CD14-positive monocyte (primary cell): ENCODE results near the gene LRRTM3. TPM values are rescaled to one million over a fixed set of nuclear protein-coding genes. Genes with fewer than 3 reads are reported as not detected.

ENCODE experiments used
- DNase-seq, 3 donors: peaks; one replicate each; pipeline ENCODE4 v3.0.0-alpha.2; 2011 to 2022
- H2AFZ ChIP-seq: 2 replicates; pipeline ENCODE4 v1.6.0; 2012; ENCODE audit warnings: mild to moderate bottlenecking, low read depth, low read length, inconsistent platforms; ENCODE audit not compliant: insufficient read depth, poor library complexity, severe bottlenecking
- H3K27ac ChIP-seq, 2 donors: 1 replicate in 1 of 2; 2 replicates in 1 of 2; pipeline ENCODE4 v1.5.1; 2012 to 2013; ENCODE audit warnings: low read length in 2 of 2, control low read depth in 1 of 2, inconsistent platforms in 1 of 2, low read depth in 1 of 2, mild to moderate bottlenecking in 1 of 2
- H3K27me3 ChIP-seq, 2 donors: one replicate each; pipeline versions ENCODE4 v1.6.0 to v1.6.1; 2011 to 2013; ENCODE audit warnings: low read length in 2 of 2; ENCODE audit not compliant: control insufficient read depth in 2 of 2, insufficient read depth in 2 of 2
- H3K36me3 ChIP-seq, 2 donors: replicated peaks in 1 of 2; 1 replicate in 1 of 2; 2 replicates in 1 of 2; pipeline versions ENCODE4 v1.5.1 to v1.6.1; 2012 to 2013; ENCODE audit warnings: low read length in 2 of 2, control low read depth in 1 of 2, inconsistent platforms in 1 of 2, mild to moderate bottlenecking in 1 of 2; ENCODE audit not compliant: insufficient read depth in 2 of 2, control insufficient read depth in 1 of 2
- H3K4me1 ChIP-seq, 2 donors: 1 replicate in 1 of 2; 2 replicates in 1 of 2; pipeline versions ENCODE4 v1.5.1 to v1.6.1; 2012 to 2013; ENCODE audit warnings: low read length in 2 of 2, control low read depth in 1 of 2, inconsistent platforms in 1 of 2, mild to moderate bottlenecking in 1 of 2, moderate library complexity in 1 of 2; ENCODE audit not compliant: insufficient read depth in 2 of 2, control insufficient read depth in 1 of 2
- H3K4me2 ChIP-seq: replicated peaks from 2 replicates; pipeline ENCODE3; 2012; ENCODE audit warnings: low read length, moderate library complexity, mild to moderate bottlenecking; ENCODE audit not compliant: poor library complexity, severe bottlenecking; ENCODE audit errors: extremely low read depth
- H3K4me3 ChIP-seq, 3 experiments: fragments of 200-600 bp in 1 of 3; sonication (generic) in 1 of 3; replicated peaks in 1 of 3; 1 replicate in 2 of 3; 2 replicates in 1 of 3; pipeline ENCODE4 v1.5.1; 2011 to 2013; ENCODE audit warnings: low read length in 3 of 3, mild to moderate bottlenecking in 3 of 3, control low read depth in 2 of 3, low read depth in 2 of 3, inconsistent platforms in 1 of 3, moderate library complexity in 1 of 3
- H3K79me2 ChIP-seq: 2 replicates; pipeline ENCODE4 v1.6.0; 2012; ENCODE audit warnings: mild to moderate bottlenecking, control low read depth, inconsistent platforms, low read length, moderate library complexity; ENCODE audit not compliant: insufficient read depth
- H3K9ac ChIP-seq: 2 replicates; pipeline ENCODE4 v1.6.0; 2017; ENCODE audit warnings: low read length, mild to moderate bottlenecking; ENCODE audit not compliant: insufficient read depth, poor library complexity, severe bottlenecking
- H3K9me3 ChIP-seq, 2 donors: replicated peaks in 1 of 2; 1 replicate in 1 of 2; 2 replicates in 1 of 2; pipeline versions ENCODE4 v1.5.1 to v1.6.1; 2012 to 2013; ENCODE audit warnings: low read length in 2 of 2, control low read depth in 1 of 2; ENCODE audit not compliant: control insufficient read depth in 1 of 2, insufficient read depth in 1 of 2
- H4K20me1 ChIP-seq: 2 replicates; pipeline ENCODE4 v1.6.0; 2012; ENCODE audit warnings: mild to moderate bottlenecking, low read length, control low read depth, moderate library complexity; ENCODE audit not compliant: insufficient read depth
- H3K27ac Mint-ChIP-seq, 7 donors: one replicate each; pipeline ENCODE4 v1.8.0; 2020; ENCODE audit warnings: mild to moderate bottlenecking in 7 of 7, mixed read lengths in 7 of 7, moderate library complexity in 6 of 7, inconsistent platforms in 2 of 7
- H3K27me3 Mint-ChIP-seq, 3 donors: one replicate each; pipeline ENCODE4 v1.8.0; 2021 to 2022; ENCODE audit warnings: low read depth in 3 of 3, mild to moderate bottlenecking in 3 of 3, mixed read lengths in 3 of 3, moderate library complexity in 3 of 3, inconsistent platforms in 1 of 3
- H3K36me3 Mint-ChIP-seq, 2 donors: one replicate each; pipeline ENCODE4 v1.8.0; 2020; ENCODE audit warnings: mixed read lengths in 2 of 2, inconsistent platforms in 1 of 2, mild to moderate bottlenecking in 1 of 2
- H3K4me1 Mint-ChIP-seq: one replicate; pipeline ENCODE4 v1.8.0; 2020; ENCODE audit warnings: mild to moderate bottlenecking, mixed read lengths
- H3K4me3 Mint-ChIP-seq, 2 donors: one replicate each; pipeline ENCODE4 v1.8.0; 2020; ENCODE audit warnings: mild to moderate bottlenecking in 2 of 2, mixed read lengths in 2 of 2, moderate library complexity in 1 of 2
- H3K9me3 Mint-ChIP-seq, 7 donors: one replicate each; pipeline ENCODE4 v1.8.0; 2020 to 2022; ENCODE audit warnings: mixed read lengths in 7 of 7, mild to moderate bottlenecking in 6 of 7, moderate library complexity in 6 of 7, inconsistent platforms in 2 of 7
- WGBS: methylation state at CpG from one replicate; pipeline ENCODE4 v1.1.5; 2013; ENCODE audit warnings: missing lambda C conversion rate; ENCODE audit not compliant: insufficient coverage; 5-methylcytosine and 5-hydroxymethylcytosine counted together
- intact Hi-C, 2 donors: fragments of 100-400 bp; cut with micrococcal nuclease; formaldehyde crosslinking; loops; one replicate each; pipeline versions ENCODE4 v1.15.0 to v1.15.1; 2023
- polyA plus RNA-seq, 3 donors: library from polyadenylated mRNA; depleted of rRNA in 1 of 3; unstranded in 2 of 3; stranded (reverse) in 1 of 3; fragments of 300-500 nt in 2 of 3; fragments of >200 nt in 1 of 3; fragmentation: Illumina TruSeq in 2 of 3; gene quantifications; 1 replicate in 2 of 3; 2 replicates in 1 of 3; pipeline ENCODE4 v1.2.3, GENCODE V29; 2012 to 2021
- TF ChIP-seq, protein P1 (sequence below): fragments of 200-600 bp; IDR thresholded peaks from one replicate; pipeline ENCODE4 v1.8.0; 2022; ENCODE audit warnings: antibody characterized with exemption, mild to moderate bottlenecking

Gene LRRTM3
- polyA plus RNA-seq, 3 donors = not detected

GRCh38 chr10:66929375-66929774, 3.5 kb downstream of the LRRTM3 start:
- Histone ChIP-seq H3K79me2 (no peaks in the 10 kb centered on the region), H3K9ac (no peak overlapping the region), H4K20me1 (no peaks in the 10 kb centered on the region), H3K4me3 (no peak overlapping the region), H2AFZ (no peak overlapping the region), H3K27ac (no peak overlapping the region), H3K36me3 (no peaks in the 10 kb centered on the region), H3K4me1 (no peaks in the 10 kb centered on the region), H3K9me3 (peaks cover 0 to 3% of the 10 kb centered on the region in 2 donors), H3K4me2 (no peak overlapping the region), H3K27me3 (peaks cover 39 to 50% of the 10 kb centered on the region in 2 donors)
- H3K4me3 Mint-ChIP-seq = peak overlapping the region in 1 of 2 donors; percentile 31
- H3K27me3 Mint-ChIP-seq = peaks cover 26 to 36% (median 35%) of the 10 kb centered on the region in 3 donors
- H3K36me3 Mint-ChIP-seq = no peaks in the 10 kb centered on the region
- intact Hi-C loops = no loop called here
- no peaks in the 10 kb centered on the region for H3K4me1 Mint-ChIP-seq
- 68% methylated on average over 3 of the region's 5 CpGs for WGBS
- H3K9me3 Mint-ChIP-seq = no peaks in the 10 kb centered on the region
- H3K27ac Mint-ChIP-seq = no peak overlapping the region
- TF ChIP-seq, protein P1, sequence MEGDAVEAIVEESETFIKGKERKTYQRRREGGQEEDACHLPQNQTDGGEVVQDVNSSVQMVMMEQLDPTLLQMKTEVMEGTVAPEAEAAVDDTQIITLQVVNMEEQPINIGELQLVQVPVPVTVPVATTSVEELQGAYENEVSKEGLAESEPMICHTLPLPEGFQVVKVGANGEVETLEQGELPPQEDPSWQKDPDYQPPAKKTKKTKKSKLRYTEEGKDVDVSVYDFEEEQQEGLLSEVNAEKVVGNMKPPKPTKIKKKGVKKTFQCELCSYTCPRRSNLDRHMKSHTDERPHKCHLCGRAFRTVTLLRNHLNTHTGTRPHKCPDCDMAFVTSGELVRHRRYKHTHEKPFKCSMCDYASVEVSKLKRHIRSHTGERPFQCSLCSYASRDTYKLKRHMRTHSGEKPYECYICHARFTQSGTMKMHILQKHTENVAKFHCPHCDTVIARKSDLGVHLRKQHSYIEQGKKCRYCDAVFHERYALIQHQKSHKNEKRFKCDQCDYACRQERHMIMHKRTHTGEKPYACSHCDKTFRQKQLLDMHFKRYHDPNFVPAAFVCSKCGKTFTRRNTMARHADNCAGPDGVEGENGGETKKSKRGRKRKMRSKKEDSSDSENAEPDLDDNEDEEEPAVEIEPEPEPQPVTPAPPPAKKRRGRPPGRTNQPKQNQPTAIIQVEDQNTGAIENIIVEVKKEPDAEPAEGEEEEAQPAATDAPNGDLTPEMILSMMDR = no peak
- DNase-seq = no peak

DNA sequence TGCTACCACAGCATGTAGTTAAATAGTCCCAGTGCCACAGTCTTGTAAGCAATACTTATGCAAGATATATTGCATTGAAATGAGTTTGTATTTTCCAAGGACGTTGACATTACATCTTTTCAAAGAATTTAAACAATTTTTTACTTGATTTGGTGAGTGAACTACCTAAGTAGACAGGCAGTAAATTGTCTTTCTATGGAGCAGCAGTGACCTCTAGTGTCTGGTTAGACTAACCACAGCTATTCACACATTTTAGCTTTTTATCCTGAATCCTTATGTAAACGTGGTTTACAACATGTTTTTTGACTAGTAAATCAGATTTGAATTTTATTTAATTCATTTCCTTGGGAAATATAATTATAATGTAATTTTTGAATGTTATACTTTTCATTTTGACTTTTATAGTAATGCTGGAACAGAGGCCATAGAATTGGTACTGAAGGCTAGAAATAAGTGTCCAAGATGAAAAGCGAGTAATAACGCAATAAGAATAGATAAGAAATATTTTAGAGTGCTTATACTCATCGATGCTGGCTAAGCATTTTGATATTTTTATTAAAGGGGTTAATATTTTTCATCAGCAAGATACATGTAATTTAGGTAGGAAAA, 5.6 kb downstream of the LRRTM3 start:
- Histone ChIP-seq H3K9me3 (peaks cover 0 to 3% of the 10 kb centered on the region in 2 donors), H3K4me2 (no peak overlapping the region), H2AFZ (no peak overlapping the region), H4K20me1 (no peaks in the 10 kb centered on the region), H3K9ac (no peak overlapping the region), H3K4me3 (no peak overlapping the region), H3K36me3 (no peaks in the 10 kb centered on the region), H3K27me3 (peaks cover 26 to 34% of the 10 kb centered on the region in 2 donors), H3K27ac (no peak overlapping the region), H3K4me1 (no peaks in the 10 kb centered on the region), H3K79me2 (no peaks in the 10 kb centered on the region)
- TF ChIP-seq, protein P1 = peak; percentile 77
- intact Hi-C loops = no loop called here
- peak in 2 of 3 donors; percentile 3 to 4 for DNase-seq
- Mint-ChIP-seq H3K9me3 (no peaks in the 10 kb centered on the region), H3K4me1 (no peaks in the 10 kb centered on the region), H3K36me3 (no peaks in the 10 kb centered on the region), H3K27me3 (peaks cover 21 to 27% (median 27%) of the 10 kb centered on the region in 3 donors), H3K4me3 (no peak overlapping the region), H3K27ac (no peak overlapping the region)
- no CpG with 5 or more reads among the region's 5 CpGs for WGBS
